Lower lobe of right lung (tissue), 2 donors: ENCODE measurements around the gene GABPB1. TPM values are rescaled to one million over a fixed set of nuclear protein-coding genes. Genes with fewer than 3 reads are reported as not detected.

Experiments
- ATAC-seq, 2 donors: fragments of 200-7000 bp; cut with Tn5 transposase; one replicate each; pipeline ENCODE4 v1.9.1; 2020 to 2022; ENCODE audit warnings: mild to moderate bottlenecking in 2 of 2, moderate library complexity in 2 of 2
- DNase-seq: peaks from one replicate; pipeline ENCODE4 v3.0.0-alpha.2; 2020
- H3K27ac ChIP-seq: fragments of 200-600 bp; one replicate; pipeline ENCODE4 v1.8.0; 2022
- H3K27me3 ChIP-seq: fragments of 200-600 bp; one replicate; pipeline ENCODE4 v1.8.0; 2022; ENCODE audit warnings: low read depth
- H3K36me3 ChIP-seq: fragments of 200-600 bp; one replicate; pipeline ENCODE4 v1.8.0; 2022; ENCODE audit warnings: mild to moderate bottlenecking
- H3K4me1 ChIP-seq: fragments of 200-600 bp; one replicate; pipeline ENCODE4 v1.8.0; 2022
- H3K4me3 ChIP-seq: fragments of 200-600 bp; one replicate; pipeline ENCODE4 v1.8.0; 2022; ENCODE audit warnings: mild to moderate bottlenecking
- H3K9me3 ChIP-seq: fragments of 200-600 bp; one replicate; pipeline ENCODE4 v1.8.0; 2022
- CTCF ChIP-seq: fragments of 200-600 bp; IDR thresholded peaks from one replicate; pipeline ENCODE4 v1.8.0; 2022; ENCODE audit warnings: antibody characterized with exemption, mild to moderate bottlenecking
- intact Hi-C: fragments of 100-400 bp; cut with DNase I; formaldehyde crosslinking; loops from one replicate; pipeline ENCODE4 v1.11.0; 2022
- total RNA-seq: library from RNA; stranded (reverse); fragmentation: NEBNext Ultra II Directional; extraction: Animal tissue kit (Norgen Biotek cat#: 25700); gene quantifications from one replicate; pipeline ENCODE4 v1.2.1, GENCODE V29; 2021
- donor health status: DM: no; HTN: yes; CAD: no; lungs with severe emphysema.

Gene GABPB1
- total RNA-seq, 1 donor from 2014 or later, result 17.8 TPM

- DNase-seq (no peak), ATAC-seq (no peak)
- no peak overlapping the region for H3K27ac ChIP-seq
- H3K27me3 ChIP-seq, result no peaks in the 10 kb centered on the region
- no peaks in the 10 kb centered on the region for H3K4me1 ChIP-seq
- TF ChIP-seq CTCF, result no peak
- intact Hi-C loops, result no loop called here
- H3K4me3 ChIP-seq, result no peak overlapping the region
- no peaks in the 10 kb centered on the region for H3K9me3 ChIP-seq
- no peaks in the 10 kb centered on the region for H3K36me3 ChIP-seq
Observed at GRCh38 chr15:50277370-50277769, 77.6 kb downstream of the GABPB1 start.

GRCh38 chr15:50275908-50276307 lies 79.1 kb downstream of the GABPB1 start:
- H3K4me3 ChIP-seq, result no peak overlapping the region
- DNase-seq (no peak), ATAC-seq (no peak)
- intact Hi-C loops, result no loop called here
- no peak for TF ChIP-seq CTCF
- H3K36me3 ChIP-seq, result no peaks in the 10 kb centered on the region
- H3K27me3 ChIP-seq, result no peaks in the 10 kb centered on the region
- H3K4me1 ChIP-seq, result no peaks in the 10 kb centered on the region
- no peak overlapping the region for H3K27ac ChIP-seq
- no peaks in the 10 kb centered on the region for H3K9me3 ChIP-seq

- no peaks in the 10 kb centered on the region for H3K36me3 ChIP-seq
- intact Hi-C loops, result no loop called here
- H3K9me3 ChIP-seq, result no peaks in the 10 kb centered on the region
- H3K4me3 ChIP-seq, result no peak overlapping the region
- DNase-seq (no peak), ATAC-seq (no peak)
- no peaks in the 10 kb centered on the region for H3K4me1 ChIP-seq
- TF ChIP-seq CTCF, result no peak
- no peak overlapping the region for H3K27ac ChIP-seq
- no peaks in the 10 kb centered on the region for H3K27me3 ChIP-seq
Observed at GRCh38 chr15:50275091-50275490, 79.9 kb downstream of the GABPB1 start.

- DNase-seq (no peak), ATAC-seq (no peak)
- H3K27me3 ChIP-seq, result peaks cover 5% of the 10 kb centered on the region
- H3K9me3 ChIP-seq, result no peaks in the 10 kb centered on the region
- no peaks in the 10 kb centered on the region for H3K36me3 ChIP-seq
- TF ChIP-seq CTCF, result no peak
- intact Hi-C loops, result no loop called here
- H3K4me1 ChIP-seq, result no peaks in the 10 kb centered on the region
- no peak overlapping the region for H3K27ac ChIP-seq
- H3K4me3 ChIP-seq, result no peak overlapping the region
Observed at GRCh38 chr15:50267577-50267976, 87.4 kb downstream of the GABPB1 start.

- H3K36me3 ChIP-seq, result no peaks in the 10 kb centered on the region
- H3K27me3 ChIP-seq, result peaks cover 5% of the 10 kb centered on the region
- no peaks in the 10 kb centered on the region for H3K4me1 ChIP-seq
- intact Hi-C loops, result no loop called here
- DNase-seq, result no peak
- no peak for TF ChIP-seq CTCF
- ATAC-seq, result no peak
- H3K27ac ChIP-seq, result no peak within 1 kb of the TSS
- H3K4me3 ChIP-seq, result no peak within 1 kb of the TSS
- no peaks in the 10 kb centered on the region for H3K9me3 ChIP-seq
Observed at GRCh38 chr15:50265620-50266019, 89.4 kb downstream of the GABPB1 start, which contains the start of gene HDC. HDC (minus strand) TSS chr15:50265726; CDS start chr15:50265623, 103 bp downstream.

GRCh38 chr15:50262533-50262932 lies 92.5 kb downstream of the GABPB1 start:
- peak; percentile 38 to 62 for ATAC-seq

More at GRCh38 chr15:50262533-50262932, 92.5 kb downstream of the GABPB1 start:
- H3K9me3 ChIP-seq, result no peaks in the 10 kb centered on the region
- DNase-seq, result no peak
- no peaks in the 10 kb centered on the region for H3K27me3 ChIP-seq
- intact Hi-C loops, result no loop called here
- H3K36me3 ChIP-seq, result no peaks in the 10 kb centered on the region
- no peak for TF ChIP-seq CTCF
- no peak overlapping the region for H3K27ac ChIP-seq
- H3K4me1 ChIP-seq, result no peaks in the 10 kb centered on the region
- H3K4me3 ChIP-seq, result no peak overlapping the region
